B cell (primary cell): Measurements from ENCODE around the gene PAQR7. TPM values are rescaled to one million over a fixed set of nuclear protein-coding genes. Genes with fewer than 3 reads are reported as not detected.

Experiments
- ATAC-seq: fragments of 200-7000 bp; cut with Tn5 transposase; one replicate; pipeline ENCODE4 v1.10.0; 2021; ENCODE audit warnings: low read depth, mild to moderate bottlenecking, moderate number of reproducible peaks, moderate library complexity
- CTCF ChIA-PET: fragments of 350-600 bp; sonication (Branson Sonifier 250); formaldehyde crosslinking; loops from one replicate; lab custom pipeline; 2021; ENCODE audit warnings: antibody characterized with exemption, inconsistent platforms; lab: Charles Lee
- POLR2A ChIA-PET: fragments of 350-600 bp; sonication (Branson Sonifier 250); formaldehyde crosslinking; loops from one replicate; lab custom pipeline; 2021; ENCODE audit warnings: antibody characterized with exemption; lab: Charles Lee
- DNase-seq: peaks from one replicate; pipeline ENCODE4 v3.0.0; 2013
- H2AFZ ChIP-seq: 2 replicates; pipeline ENCODE4 v1.6.1; 2012; ENCODE audit warnings: mild to moderate bottlenecking, low read depth, low read length; ENCODE audit not compliant: insufficient read depth, poor library complexity, severe bottlenecking
- H3K27ac ChIP-seq, 2 donors: 1 replicate in 1 of 2; 2 replicates in 1 of 2; pipeline ENCODE4 v1.5.1; 2012 to 2013; ENCODE audit warnings: low read length in 2 of 2, mild to moderate bottlenecking in 2 of 2, moderate library complexity in 1 of 2
- H3K27me3 ChIP-seq, 4 experiments: fragments of 200-600 bp in 1 of 4; sonication (generic) in 1 of 4; replicated peaks in 1 of 4; 1 replicate in 2 of 4; 2 replicates in 2 of 4; pipeline versions ENCODE4 v1.6.1 to v1.7.0; 2013 to 2016; ENCODE audit warnings: low read length in 3 of 4, mild to moderate bottlenecking in 2 of 4, mixed read lengths in 1 of 4, moderate library complexity in 1 of 4; ENCODE audit not compliant: insufficient read depth in 4 of 4, control insufficient read depth in 3 of 4; ENCODE audit errors: control extremely low read depth in 1 of 4
- H3K36me3 ChIP-seq, 2 experiments: replicated peaks in 1 of 2; 1 replicate in 1 of 2; 2 replicates in 1 of 2; pipeline versions ENCODE4 v1.6.1 to v1.7.1; 2013; ENCODE audit warnings: low read length in 1 of 2; ENCODE audit not compliant: insufficient read depth in 2 of 2, control insufficient read depth in 1 of 2; ENCODE audit errors: control extremely low read depth in 1 of 2, extremely low read depth in 1 of 2
- H3K4me1 ChIP-seq, 2 donors: fragments of 200-600 bp in 1 of 2; sonication (generic) in 1 of 2; 1 replicate in 1 of 2; 2 replicates in 1 of 2; pipeline versions ENCODE4 v1.5.1 to v1.6.1; 2013 to 2017; ENCODE audit warnings: low read length in 2 of 2; ENCODE audit not compliant: control insufficient read depth in 2 of 2, insufficient read depth in 2 of 2
- H3K4me2 ChIP-seq: replicated peaks from 2 replicates; pipeline ENCODE3; 2012; ENCODE audit warnings: mild to moderate bottlenecking, low read depth, low read length; ENCODE audit not compliant: poor library complexity, severe bottlenecking
- H3K4me3 ChIP-seq, 5 experiments: fragments of 200-600 bp in 1 of 5; sonication (generic) in 1 of 5; 1 replicate in 3 of 5; 2 replicates in 2 of 5; pipeline versions ENCODE4 v1.5.1 to v1.7.0; 2011 to 2016; ENCODE audit warnings: low read length in 4 of 5, mild to moderate bottlenecking in 4 of 5, low read depth in 2 of 5, control low read depth in 1 of 5, moderate library complexity in 1 of 5; ENCODE audit not compliant: insufficient read depth in 1 of 5; ENCODE audit errors: control extremely low read depth in 1 of 5, extremely low read depth in 1 of 5
- H3K79me2 ChIP-seq: fragments of 200-600 bp; sonication (generic); one replicate; pipeline ENCODE4 v1.6.0; 2016; ENCODE audit warnings: low read length; ENCODE audit not compliant: control insufficient read depth, insufficient read depth
- H3K9ac ChIP-seq: fragments of 200-600 bp; sonication (generic); 2 replicates; pipeline ENCODE4 v1.6.1; 2017; ENCODE audit warnings: mild to moderate bottlenecking, low read length, moderate library complexity
- H3K9me3 ChIP-seq, 3 donors: one replicate each; pipeline versions ENCODE4 v1.6.1 to v1.7.1; 2013; ENCODE audit warnings: low read length in 2 of 3; ENCODE audit not compliant: control insufficient read depth in 2 of 3, insufficient read depth in 1 of 3; ENCODE audit errors: control extremely low read depth in 1 of 3
- H4K20me1 ChIP-seq: 2 replicates; pipeline ENCODE4 v1.6.0; 2012; ENCODE audit warnings: mild to moderate bottlenecking, low read length; ENCODE audit not compliant: insufficient read depth, control insufficient read depth, poor library complexity, severe bottlenecking
- H3K27ac Mint-ChIP-seq: one replicate; pipeline ENCODE4 v1.8.0; 2021; ENCODE audit warnings: mixed read lengths
- H3K27me3 Mint-ChIP-seq: one replicate; pipeline ENCODE4 v1.8.0; 2021; ENCODE audit warnings: mixed read lengths
- H3K4me1 Mint-ChIP-seq: one replicate; pipeline ENCODE4 v1.8.0; 2021; ENCODE audit warnings: mixed read lengths
- H3K4me3 Mint-ChIP-seq: one replicate; pipeline ENCODE4 v1.8.0; 2021; ENCODE audit warnings: mixed read lengths
- H3K9me3 Mint-ChIP-seq: one replicate; pipeline ENCODE4 v1.8.0; 2022; ENCODE audit warnings: mixed read lengths; ENCODE audit not compliant: insufficient read depth
- CTCF ChIP-seq: fragments of 200-600 bp; IDR thresholded peaks from one replicate; pipeline ENCODE4 v1.8.0; 2022; ENCODE audit warnings: antibody characterized with exemption, mild to moderate bottlenecking
- EZH2 ChIP-seq: IDR thresholded peaks from 2 replicates; pipeline ENCODE4 v1.6.1; 2012; ENCODE audit warnings: borderline replicate concordance, low read depth, mild to moderate bottlenecking, moderate library complexity, low read length; ENCODE audit not compliant: insufficient read depth, poor library complexity, severe bottlenecking
- WGBS: methylation state at CpG from one replicate; pipeline ENCODE4 v1.1.5; 2013; ENCODE audit warnings: missing lambda C conversion rate; ENCODE audit not compliant: insufficient coverage; 5-methylcytosine and 5-hydroxymethylcytosine counted together
- intact Hi-C: fragments of 100-400 bp; cut with micrococcal nuclease; formaldehyde crosslinking; loops from one replicate; pipeline ENCODE4 v1.10.0; 2022
- polyA plus RNA-seq: library from polyadenylated mRNA; depleted of rRNA; stranded (reverse); fragments of >200 nt; gene quantifications from 2 replicates; pipeline ENCODE4 v1.2.3, GENCODE V29; 2012
- total RNA-seq, 2 donors: library from RNA; stranded (reverse); fragments of 120-200 nt in 1 of 2; gene quantifications; 1 replicate in 1 of 2; 2 replicates in 1 of 2; pipeline versions ENCODE4 v1.2.3 to v1.2.4, GENCODE V29; 2013 to 2022

Gene PAQR7
- total and polyA plus RNA-seq, 2 donors (not counting 1 experiment from before 2014, with no cell fraction given), result 4.2 to 5.5 TPM

DNA sequence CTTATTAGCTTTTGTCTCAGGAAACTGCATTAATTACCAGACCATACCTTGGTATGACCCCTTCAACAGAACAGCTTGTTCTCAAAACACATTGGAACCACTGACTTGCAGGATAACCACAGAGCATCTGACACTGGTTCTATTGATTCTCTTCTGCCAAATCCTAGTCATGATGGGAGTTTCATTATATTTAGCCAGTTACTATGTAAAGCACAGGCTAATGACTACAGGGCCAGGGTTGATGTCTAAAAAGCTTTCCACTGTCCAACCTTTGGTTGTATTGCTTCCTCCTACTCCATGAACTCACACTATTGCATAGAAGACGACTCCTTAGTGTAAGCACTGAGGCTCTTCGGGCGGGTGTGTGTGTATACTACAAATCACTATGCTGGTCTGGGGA lies 27.0 kb upstream of the PAQR7 start:
- no peaks in the 10 kb centered on the region for H3K9me3 ChIP-seq
- no peaks in the 10 kb centered on the region for H3K27me3 ChIP-seq
- no peak overlapping the region for H2AFZ ChIP-seq
- H3K27me3 Mint-ChIP-seq, result no peaks in the 10 kb centered on the region
- no peak overlapping the region for H3K4me2 ChIP-seq
- TF ChIP-seq EZH2, result no peak
- TF ChIP-seq CTCF, result no peak
- intact Hi-C loops, result no loop called here
- ChIA-PET POLR2A (no interaction called here), CTCF (interaction anchor here (0.6 to 3.6 kb wide), 6 partner anchors 10 to 204 kb away, joined by 3 to 20 read pairs (median 3); partner anchors contain the start of genes PAFAH2 and PAQR7)
- H3K27ac ChIP-seq, result no peak overlapping the region
- H3K4me1 Mint-ChIP-seq, result peaks cover 14% of the 10 kb centered on the region
- H3K4me3 Mint-ChIP-seq, result no peak overlapping the region
- H3K79me2 ChIP-seq, result peaks cover 5% of the 10 kb centered on the region
- H3K9ac ChIP-seq, result no peak overlapping the region
- H3K4me1 ChIP-seq, result peaks cover 6 to 22% of the 10 kb centered on the region in 2 donors
- peaks cover 4 to 20% of the 10 kb centered on the region in 2 experiments for H3K36me3 ChIP-seq
- H3K27ac Mint-ChIP-seq, result no peak overlapping the region
- ATAC-seq (no peak), DNase-seq (no peak)
- H3K4me3 ChIP-seq, result no peak overlapping the region
- no CpG with 5 or more reads among the region's 3 CpGs for WGBS
- no peaks in the 10 kb centered on the region for H3K9me3 Mint-ChIP-seq
- H4K20me1 ChIP-seq, result no peaks in the 10 kb centered on the region

DNA sequence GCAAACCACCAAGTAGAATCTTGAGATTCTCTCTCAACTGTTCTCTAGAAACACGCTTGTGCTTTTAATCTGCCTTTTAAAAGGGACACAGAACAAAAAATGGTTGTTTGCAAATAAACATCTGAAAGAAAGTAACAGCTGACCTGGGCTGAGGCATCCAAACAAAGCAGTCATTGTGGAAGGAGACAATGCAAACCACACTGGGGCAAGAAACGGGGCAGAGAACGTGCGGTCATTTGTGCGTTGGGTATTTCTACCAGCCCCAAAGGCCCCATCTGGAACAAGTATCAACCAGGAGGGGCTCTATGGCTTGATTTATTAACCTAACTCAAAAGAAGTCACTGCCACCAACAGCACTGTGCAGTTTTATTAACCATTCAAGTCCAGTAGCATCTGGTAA lies 24.7 kb upstream of the PAQR7 start:
- Histone ChIP-seq H3K27ac (no peak overlapping the region), H3K79me2 (peaks cover 5% of the 10 kb centered on the region), H3K4me2 (no peak overlapping the region), H3K4me1 (peaks cover 6 to 21% of the 10 kb centered on the region in 2 donors), H4K20me1 (no peaks in the 10 kb centered on the region), H3K4me3 (no peak overlapping the region), H3K36me3 (peaks cover 4 to 20% of the 10 kb centered on the region in 2 experiments), H3K9ac (no peak overlapping the region), H3K27me3 (no peaks in the 10 kb centered on the region), H3K9me3 (no peaks in the 10 kb centered on the region), H2AFZ (no peak overlapping the region)
- 86% methylated on average over 5 of the region's 5 CpGs for WGBS
- Mint-ChIP-seq H3K27ac (no peak overlapping the region), H3K27me3 (no peaks in the 10 kb centered on the region), H3K4me3 (no peak overlapping the region), H3K9me3 (no peaks in the 10 kb centered on the region), H3K4me1 (peaks cover 16% of the 10 kb centered on the region)
- ATAC-seq (no peak), DNase-seq (no peak)
- intact Hi-C loops, result no loop called here
- no peak for TF ChIP-seq CTCF
- ChIA-PET POLR2A (interaction anchor here (0.6 kb wide), 1 partner anchor 67 kb away, joined by 4 read pairs; no protein-coding TSS in a partner anchor), CTCF (interaction anchor here (0.6 to 1.3 kb wide), 5 partner anchors 95 to 1858 kb away, joined by 3 to 6 read pairs (median 3); partner anchors contain the start of gene PAFAH2)
